Stromal cell of bone marrow (primary cell): Measurements from ENCODE around the gene PODN.

Source experiments
- DNase-seq: peaks from one replicate; pipeline ENCODE4 v3.0.0-alpha.2; 2012; ENCODE audit warnings: low read depth

Gene PODN

GRCh38 chr1:53061859-53062707, at the start of gene PODN:
Gene PODN, plus strand, starts transcription at chr1:53062213. Its CDS starts 7,643 bp downstream, at chr1:53069856.
- DNase-seq = no peak

GRCh38 chr1:53014791-53015507, 47.1 kb upstream of the PODN start:
- peak; percentile 84 for DNase-seq

- no peak for DNase-seq
Observed at GRCh38 chr1:53015508-53015860, 46.5 kb upstream of the PODN start.

- DNase-seq = no peak
Observed at GRCh38 chr1:53016705-53017104, 45.3 kb upstream of the PODN start.

- no peak for DNase-seq
Observed at GRCh38 chr1:53020588-53020987, 41.4 kb upstream of the PODN start.

- DNase-seq = no peak
Observed at GRCh38 chr1:53022179-53022578, 39.8 kb upstream of the PODN start.

GRCh38 chr1:53023546-53023945, 38.5 kb upstream of the PODN start:
- DNase-seq = no peak

GRCh38 chr1:53024117-53024516, 37.9 kb upstream of the PODN start:
- no peak for DNase-seq

GRCh38 chr1:53025034-53025768, 36.8 kb upstream of the PODN start:
- peak; percentile 87 for DNase-seq

- no peak for DNase-seq
Observed at GRCh38 chr1:53025769-53026112, 36.3 kb upstream of the PODN start.

- DNase-seq = no peak
Observed at GRCh38 chr1:53026254-53026653, 35.8 kb upstream of the PODN start.

GRCh38 chr1:53031732-53032131, 30.3 kb upstream of the PODN start:
- DNase-seq = no peak

GRCh38 chr1:53037159-53037558, 24.9 kb upstream of the PODN start:
- DNase-seq = no peak

- no peak for DNase-seq
Observed at GRCh38 chr1:53038566-53038965, 23.4 kb upstream of the PODN start.

GRCh38 chr1:53043271-53043670, 18.7 kb upstream of the PODN start:
- DNase-seq = no peak

GRCh38 chr1:53044926-53045325, 17.1 kb upstream of the PODN start:
- no peak for DNase-seq

- DNase-seq = no peak
Observed at GRCh38 chr1:53046930-53047329, 15.1 kb upstream of the PODN start.

GRCh38 chr1:53047737-53048736, 14.0 kb upstream of the PODN start:
- DNase-seq = no peak

GRCh38 chr1:53048960-53049573, 12.9 kb upstream of the PODN start:
- no peak for DNase-seq

GRCh38 chr1:53049574-53049967, 12.4 kb upstream of the PODN start:
- DNase-seq = no peak

GRCh38 chr1:53050310-53050709, 11.7 kb upstream of the PODN start:
- DNase-seq = no peak
